Measurements from ENCODE around the gene ZNF674. TPM values are rescaled to one million over a fixed set of nuclear protein-coding genes. Genes with fewer than 3 reads are reported as not detected.

ZNF674 gene
- total RNA-seq: 1.9 TPM in 2 replicates

GRCh38 chrX:46545111-46546005, at the start of gene ZNF674:
Gene ZNF674 (minus strand): TSS chrX:46545421. CDS start chrX:46542087, 3,334 bp downstream.

GRCh38 chrX:46573331-46573891, 28.2 kb upstream of the ZNF674 start, which contains the start of gene CHST7:
Gene CHST7 (plus strand): TSS chrX:46573765. CDS start chrX:46573932, 167 bp downstream.

Other genes with a start within 250 kb of the ZNF674 start
- 10.9 and 11.7 TPM in 2 replicates for gene CHST7, start 28.3 kb upstream of the ZNF674 start, total RNA-seq
- 4.8 and 5.8 TPM in 2 replicates for gene SLC9A7, start 213.7 kb upstream of the ZNF674 start, total RNA-seq

Data from cardiac ventricle fibroblast (primary cell).